Measurements from ENCODE around the gene CRACDL.

DNA sequence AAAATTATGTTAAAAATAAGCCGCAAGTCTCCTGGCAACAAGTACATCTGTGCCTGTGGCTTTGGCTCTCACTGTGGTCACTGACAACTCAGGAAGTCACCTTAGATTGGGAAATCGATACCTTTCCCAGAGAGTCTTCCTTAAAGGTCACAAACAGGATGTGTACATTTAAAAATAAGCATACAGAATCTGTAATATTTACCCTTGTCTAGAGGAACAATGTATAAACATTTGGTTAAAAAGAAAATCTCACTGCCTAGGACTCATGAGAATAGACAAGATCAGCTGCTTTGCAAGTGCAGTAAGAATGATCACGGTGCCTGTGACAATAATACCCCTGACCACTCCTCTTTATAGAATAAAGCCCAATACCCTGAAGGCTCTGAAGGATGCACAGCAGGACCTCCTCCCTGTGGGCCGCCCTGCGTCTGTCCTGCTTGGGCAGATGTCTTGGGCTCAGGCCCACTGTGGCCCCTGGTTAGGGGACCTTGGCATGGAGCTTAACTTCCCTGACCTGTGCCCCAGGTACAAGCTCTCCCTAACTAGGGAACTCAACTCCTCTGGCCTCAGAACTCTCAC is 107.1 kb downstream of the CRACDL start:
- TF ChIP-seq, protein P1, sequence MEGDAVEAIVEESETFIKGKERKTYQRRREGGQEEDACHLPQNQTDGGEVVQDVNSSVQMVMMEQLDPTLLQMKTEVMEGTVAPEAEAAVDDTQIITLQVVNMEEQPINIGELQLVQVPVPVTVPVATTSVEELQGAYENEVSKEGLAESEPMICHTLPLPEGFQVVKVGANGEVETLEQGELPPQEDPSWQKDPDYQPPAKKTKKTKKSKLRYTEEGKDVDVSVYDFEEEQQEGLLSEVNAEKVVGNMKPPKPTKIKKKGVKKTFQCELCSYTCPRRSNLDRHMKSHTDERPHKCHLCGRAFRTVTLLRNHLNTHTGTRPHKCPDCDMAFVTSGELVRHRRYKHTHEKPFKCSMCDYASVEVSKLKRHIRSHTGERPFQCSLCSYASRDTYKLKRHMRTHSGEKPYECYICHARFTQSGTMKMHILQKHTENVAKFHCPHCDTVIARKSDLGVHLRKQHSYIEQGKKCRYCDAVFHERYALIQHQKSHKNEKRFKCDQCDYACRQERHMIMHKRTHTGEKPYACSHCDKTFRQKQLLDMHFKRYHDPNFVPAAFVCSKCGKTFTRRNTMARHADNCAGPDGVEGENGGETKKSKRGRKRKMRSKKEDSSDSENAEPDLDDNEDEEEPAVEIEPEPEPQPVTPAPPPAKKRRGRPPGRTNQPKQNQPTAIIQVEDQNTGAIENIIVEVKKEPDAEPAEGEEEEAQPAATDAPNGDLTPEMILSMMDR (IDR thresholded peaks at IDR 0.05): no peak
- no peak for TF ChIP-seq POLR2A (IDR thresholded peaks at IDR 0.05)
